Liver (tissue), 9 donors: ENCODE measurements around the gene REPS2. TPM values are rescaled to one million over a fixed set of nuclear protein-coding genes. Genes with fewer than 3 reads are reported as not detected.

ENCODE experiments used
- DNase-seq: peaks from one replicate; pipeline ENCODE4 v3.0.0-alpha.2; 2017; ENCODE audit warnings: low spot score
- H3K27ac ChIP-seq, 2 donors: one replicate each; pipeline ENCODE4 v1.7.0; 2013; ENCODE audit warnings: inconsistent platforms in 2 of 2, low read length in 2 of 2, control low read depth in 1 of 2, low read depth in 1 of 2, mild to moderate bottlenecking in 1 of 2
- H3K27me3 ChIP-seq, 4 donors: one replicate each; pipeline versions ENCODE4 v1.6.1 to v1.7.0; 2013; ENCODE audit warnings: low read length in 3 of 4, inconsistent platforms in 1 of 4, mild to moderate bottlenecking in 1 of 4, moderate library complexity in 1 of 4; ENCODE audit not compliant: control insufficient read depth in 4 of 4, insufficient read depth in 4 of 4
- H3K36me3 ChIP-seq, 4 donors: one replicate each; pipeline versions ENCODE4 v1.6.1 to v1.7.0; 2013; ENCODE audit warnings: low read length in 3 of 4, mild to moderate bottlenecking in 3 of 4, low read depth in 1 of 4, moderate library complexity in 1 of 4; ENCODE audit not compliant: control insufficient read depth in 4 of 4, insufficient read depth in 3 of 4
- H3K4me1 ChIP-seq, 4 donors: one replicate each; pipeline versions ENCODE4 v1.6.1 to v1.7.0; 2013; ENCODE audit warnings: low read length in 3 of 4, mild to moderate bottlenecking in 3 of 4, moderate library complexity in 1 of 4; ENCODE audit not compliant: control insufficient read depth in 4 of 4, insufficient read depth in 4 of 4
- H3K4me3 ChIP-seq, 3 donors: one replicate each; pipeline versions ENCODE4 v1.6.1 to v1.7.0; 2013; ENCODE audit warnings: low read length in 3 of 3, control low read depth in 1 of 3, low read depth in 1 of 3, mild to moderate bottlenecking in 1 of 3
- H3K9ac ChIP-seq, 2 donors: one replicate each; pipeline ENCODE4 v1.7.0; 2013; ENCODE audit warnings: low read length in 2 of 2, mild to moderate bottlenecking in 2 of 2, moderate library complexity in 2 of 2, control low read depth in 1 of 2, low read depth in 1 of 2
- H3K9me3 ChIP-seq, 4 donors: one replicate each; pipeline versions ENCODE4 v1.6.1 to v1.7.0; 2013; ENCODE audit warnings: low read length in 3 of 4; ENCODE audit not compliant: control insufficient read depth in 4 of 4
- CTCF ChIP-seq: fragments of 150-350 bp; IDR thresholded peaks from 2 replicates; pipeline ENCODE4 v1.5.1; 2017; ENCODE audit warnings: improper control_type of control experiment, low read depth, low read length; ENCODE audit not compliant: missing input control
- FOXA2 ChIP-seq: IDR thresholded peaks from 2 replicates; pipeline ENCODE4 v1.6.1; 2016; ENCODE audit warnings: antibody characterized with exemption
- GABPA ChIP-seq, 2 donors: IDR thresholded peaks in 1 of 2; conservative IDR thresholded peaks in 1 of 2; 2 replicates each; pipeline ENCODE4 v1.6.1; 2016; ENCODE audit warnings: antibody characterized with exemption in 2 of 2, mild to moderate bottlenecking in 1 of 2, moderate library complexity in 1 of 2
- HNF4A ChIP-seq, 2 donors: conservative IDR thresholded peaks; 2 replicates each; pipeline ENCODE4 v1.6.1; 2016; ENCODE audit warnings: antibody characterized with exemption in 2 of 2, mild to moderate bottlenecking in 2 of 2
- HNF4G ChIP-seq: IDR thresholded peaks from 2 replicates; pipeline ENCODE4 v1.6.1; 2016; ENCODE audit warnings: antibody characterized with exemption
- JUND ChIP-seq, 2 donors: IDR thresholded peaks; 2 replicates each; pipeline ENCODE4 v1.6.1; 2016; ENCODE audit warnings: antibody characterized with exemption in 2 of 2
- RAD21 ChIP-seq, 2 donors: IDR thresholded peaks; 2 replicates each; pipeline ENCODE4 v1.6.1; 2016; ENCODE audit warnings: antibody characterized with exemption in 2 of 2, mild to moderate bottlenecking in 2 of 2
- SP1 ChIP-seq: IDR thresholded peaks from 2 replicates; pipeline ENCODE4 v1.6.1; 2018; ENCODE audit warnings: antibody characterized with exemption, mild to moderate bottlenecking
- WGBS: extraction: QIAGEN DNeasy Blood & Tissue Kit; methylation state at CpG from one replicate; pipeline ENCODE4 v1.1.7; 2013; 5-methylcytosine and 5-hydroxymethylcytosine counted together
- polyA plus RNA-seq, 2 donors: library from polyadenylated mRNA; stranded (reverse) in 1 of 2; unstranded in 1 of 2; fragments of 200-250 nt in 1 of 2; fragments of >200 nt in 1 of 2; fragmentation: Nextera tagmentation in 1 of 2; extraction: Ambion mirVana in 1 of 2; gene quantifications; one replicate each; pipeline versions ENCODE4 v1.2.1 to v1.2.3, GENCODE V29; 2013 to 2015
- total RNA-seq, 2 donors: library from RNA; depleted of rRNA; stranded (reverse); fragments of >200 nt; gene quantifications; one replicate each; pipeline ENCODE4 v1.2.3, GENCODE V29; 2014
- TF ChIP-seq, protein P1 (sequence below): IDR thresholded peaks from 2 replicates; pipeline ENCODE4 v1.6.1; 2016; ENCODE audit warnings: antibody characterized with exemption, mild to moderate bottlenecking
- donor health status: healthy.
- donor health status: healthy.
- donor health status: healthy.
- donor health status: healthy.
- donor health status: healthy.

REPS2 gene
- total and polyA plus RNA-seq, 4 donors, result 3.5 to 10.7 (median 6.2) TPM

- TF ChIP-seq GABPA (IDR thresholded peaks at IDR 0.05 in 1 of 2, conservative IDR thresholded peaks at IDR 0.05 in 1 of 2) (no peak), HNF4A (conservative IDR thresholded peaks at IDR 0.05) (no peak)
Measured at GRCh38 chrX:17027931-17028330, 81.5 kb downstream of the REPS2 start (continued).

DNA sequence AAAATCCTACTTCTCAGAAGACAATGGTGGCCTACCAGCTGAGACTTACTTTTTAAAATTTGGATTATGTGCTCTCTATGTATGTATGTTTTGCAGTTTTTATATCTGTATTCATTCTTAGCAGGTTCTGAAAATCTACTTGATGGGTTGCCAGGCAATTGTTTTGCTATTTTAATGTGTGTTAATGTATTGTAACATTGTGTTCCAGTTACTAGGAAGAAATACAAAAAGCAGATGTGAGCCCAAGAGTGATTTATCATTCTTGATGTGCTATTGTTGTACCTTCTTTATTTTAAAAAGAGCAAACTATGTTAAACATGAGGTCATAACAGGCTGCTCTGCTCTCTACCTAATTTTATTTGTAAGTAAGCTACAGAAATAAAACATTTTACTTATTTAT lies 81.9 kb downstream of the REPS2 start:
- no peaks in the 10 kb centered on the region for H3K27me3 ChIP-seq
- no peak overlapping the region for H3K9ac ChIP-seq
- H3K36me3 ChIP-seq, result peaks cover 0 to 3% (median 0%) of the 10 kb centered on the region in 4 donors
- H3K4me1 ChIP-seq, result no peaks in the 10 kb centered on the region
- H3K9me3 ChIP-seq, result no peaks in the 10 kb centered on the region
- no peak overlapping the region for H3K27ac ChIP-seq
- TF ChIP-seq HNF4A (conservative IDR thresholded peaks at IDR 0.05) (no peak), JUND (IDR thresholded peaks at IDR 0.05) (no peak), FOXA2 (no peak), SP1 (no peak), HNF4G (no peak)
- TF ChIP-seq, protein P1, sequence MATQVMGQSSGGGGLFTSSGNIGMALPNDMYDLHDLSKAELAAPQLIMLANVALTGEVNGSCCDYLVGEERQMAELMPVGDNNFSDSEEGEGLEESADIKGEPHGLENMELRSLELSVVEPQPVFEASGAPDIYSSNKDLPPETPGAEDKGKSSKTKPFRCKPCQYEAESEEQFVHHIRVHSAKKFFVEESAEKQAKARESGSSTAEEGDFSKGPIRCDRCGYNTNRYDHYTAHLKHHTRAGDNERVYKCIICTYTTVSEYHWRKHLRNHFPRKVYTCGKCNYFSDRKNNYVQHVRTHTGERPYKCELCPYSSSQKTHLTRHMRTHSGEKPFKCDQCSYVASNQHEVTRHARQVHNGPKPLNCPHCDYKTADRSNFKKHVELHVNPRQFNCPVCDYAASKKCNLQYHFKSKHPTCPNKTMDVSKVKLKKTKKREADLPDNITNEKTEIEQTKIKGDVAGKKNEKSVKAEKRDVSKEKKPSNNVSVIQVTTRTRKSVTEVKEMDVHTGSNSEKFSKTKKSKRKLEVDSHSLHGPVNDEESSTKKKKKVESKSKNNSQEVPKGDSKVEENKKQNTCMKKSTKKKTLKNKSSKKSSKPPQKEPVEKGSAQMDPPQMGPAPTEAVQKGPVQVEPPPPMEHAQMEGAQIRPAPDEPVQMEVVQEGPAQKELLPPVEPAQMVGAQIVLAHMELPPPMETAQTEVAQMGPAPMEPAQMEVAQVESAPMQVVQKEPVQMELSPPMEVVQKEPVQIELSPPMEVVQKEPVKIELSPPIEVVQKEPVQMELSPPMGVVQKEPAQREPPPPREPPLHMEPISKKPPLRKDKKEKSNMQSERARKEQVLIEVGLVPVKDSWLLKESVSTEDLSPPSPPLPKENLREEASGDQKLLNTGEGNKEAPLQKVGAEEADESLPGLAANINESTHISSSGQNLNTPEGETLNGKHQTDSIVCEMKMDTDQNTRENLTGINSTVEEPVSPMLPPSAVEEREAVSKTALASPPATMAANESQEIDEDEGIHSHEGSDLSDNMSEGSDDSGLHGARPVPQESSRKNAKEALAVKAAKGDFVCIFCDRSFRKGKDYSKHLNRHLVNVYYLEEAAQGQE, result no peak
- no peak for DNase-seq
- no peak overlapping the region for H3K4me3 ChIP-seq

DNA sequence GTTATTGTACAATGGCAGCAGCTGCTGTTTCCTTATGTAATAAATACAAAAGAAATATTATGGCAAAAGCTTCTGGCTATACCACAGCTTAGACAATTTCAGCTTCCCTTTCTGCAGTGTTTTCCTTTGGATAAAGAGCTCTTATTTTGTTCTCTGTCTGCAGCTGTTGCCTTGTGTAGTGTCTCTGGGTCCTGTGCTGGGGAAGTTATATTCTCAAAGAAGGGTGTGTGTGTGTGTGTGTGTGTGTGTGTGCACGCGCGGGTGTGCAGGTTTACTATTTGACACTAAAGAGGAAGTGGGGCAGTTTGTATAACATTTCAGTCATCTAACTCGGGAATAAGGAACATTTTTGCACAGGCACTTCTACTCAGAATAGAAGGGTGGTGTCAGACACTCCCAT lies 83.6 kb downstream of the REPS2 start:
- H3K36me3 ChIP-seq, result peaks cover 0 to 3% (median 0%) of the 10 kb centered on the region in 4 donors
- TF ChIP-seq SP1 (no peak), CTCF (no peak), FOXA2 (no peak), RAD21 (IDR thresholded peaks at IDR 0.05) (no peak), GABPA (IDR thresholded peaks at IDR 0.05 in 1 of 2, conservative IDR thresholded peaks at IDR 0.05 in 1 of 2) (no peak)
- TF ChIP-seq, protein P1, result no peak
- H3K4me3 ChIP-seq, result no peak overlapping the region
- no peaks in the 10 kb centered on the region for H3K4me1 ChIP-seq
- H3K9me3 ChIP-seq, result no peaks in the 10 kb centered on the region
- H3K27me3 ChIP-seq, result no peaks in the 10 kb centered on the region
- no peak overlapping the region for H3K27ac ChIP-seq
- 67% methylated on average over 4 of the region's 4 CpGs for WGBS
- no peak overlapping the region for H3K9ac ChIP-seq
- no peak for DNase-seq
